HL-60 (cell line): ENCODE results near the gene RSU1.

ENCODE experiments used
- DNase-seq, 2 experiments: peaks; one replicate each; pipeline ENCODE4 v3.0.0-alpha.2; 2010 to 2020; ENCODE audit warnings: low read depth in 1 of 2, low spot score in 1 of 2
- H3K27ac ChIP-seq: fragments of 250-450 bp; sonication (Bioruptor Pico); replicated peaks from 2 replicates; pipeline ENCODE4 v1.5.1; 2020; ENCODE audit warnings: mild to moderate bottlenecking, moderate library complexity
- H3K27me3 ChIP-seq: fragments of 250-450 bp; sonication (Bioruptor Pico); 2 replicates; pipeline ENCODE4 v1.5.1; 2021; ENCODE audit warnings: mild to moderate bottlenecking, moderate library complexity; ENCODE audit not compliant: insufficient read depth, poor library complexity, severe bottlenecking
- H3K4me3 ChIP-seq: replicated peaks from 2 replicates; pipeline ENCODE4 v1.5.1; 2011; ENCODE audit warnings: mild to moderate bottlenecking, control low read depth, low read length; ENCODE audit not compliant: insufficient read depth
- GABPA ChIP-seq: IDR thresholded peaks from 2 replicates; pipeline ENCODE4 v1.6.1; 2012; ENCODE audit warnings: low read depth
- POLR2AphosphoS5 ChIP-seq: IDR thresholded peaks from 2 replicates; pipeline ENCODE4 v1.6.1; 2012; ENCODE audit warnings: low read depth
- SPI1 ChIP-seq: IDR thresholded peaks from 2 replicates; pipeline ENCODE4 v1.6.1; 2012; ENCODE audit warnings: low read depth, mild to moderate bottlenecking, borderline replicate concordance
- TF ChIP-seq, protein P1 (sequence below): IDR thresholded peaks from one replicate; pipeline ENCODE4 v1.5.1; 2011; ENCODE audit warnings: low read length, control low read depth, inconsistent platforms; ENCODE audit not compliant: insufficient read depth
- TF ChIP-seq, protein P2 (sequence below): IDR thresholded peaks from 2 replicates; pipeline ENCODE4 v1.6.1; 2012; ENCODE audit warnings: low read depth; ENCODE audit not compliant: insufficient replicate concordance

The RSU1 gene

DNA sequence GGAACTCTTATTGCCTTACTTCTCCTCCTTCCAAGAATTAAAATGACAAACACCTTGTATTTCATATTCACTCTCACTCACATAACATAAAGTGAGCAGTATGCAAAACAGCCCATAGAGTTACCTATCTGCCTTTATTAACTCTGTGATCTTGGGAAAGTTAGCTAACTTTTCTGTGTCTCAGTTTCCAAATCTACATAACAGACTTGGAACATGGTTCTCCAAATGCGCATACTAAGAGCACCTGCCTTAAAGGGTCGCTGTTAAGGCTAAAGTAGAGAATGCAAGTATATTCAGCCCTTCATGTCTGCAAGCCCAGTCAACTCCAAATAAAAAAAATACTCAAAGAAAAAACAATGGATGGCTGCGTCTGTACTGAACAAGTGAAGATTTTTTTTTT, 173.7 kb downstream of the RSU1 start:
- no peaks in the 10 kb centered on the region for H3K27me3 ChIP-seq
- no peak for DNase-seq
- TF ChIP-seq, protein P1, sequence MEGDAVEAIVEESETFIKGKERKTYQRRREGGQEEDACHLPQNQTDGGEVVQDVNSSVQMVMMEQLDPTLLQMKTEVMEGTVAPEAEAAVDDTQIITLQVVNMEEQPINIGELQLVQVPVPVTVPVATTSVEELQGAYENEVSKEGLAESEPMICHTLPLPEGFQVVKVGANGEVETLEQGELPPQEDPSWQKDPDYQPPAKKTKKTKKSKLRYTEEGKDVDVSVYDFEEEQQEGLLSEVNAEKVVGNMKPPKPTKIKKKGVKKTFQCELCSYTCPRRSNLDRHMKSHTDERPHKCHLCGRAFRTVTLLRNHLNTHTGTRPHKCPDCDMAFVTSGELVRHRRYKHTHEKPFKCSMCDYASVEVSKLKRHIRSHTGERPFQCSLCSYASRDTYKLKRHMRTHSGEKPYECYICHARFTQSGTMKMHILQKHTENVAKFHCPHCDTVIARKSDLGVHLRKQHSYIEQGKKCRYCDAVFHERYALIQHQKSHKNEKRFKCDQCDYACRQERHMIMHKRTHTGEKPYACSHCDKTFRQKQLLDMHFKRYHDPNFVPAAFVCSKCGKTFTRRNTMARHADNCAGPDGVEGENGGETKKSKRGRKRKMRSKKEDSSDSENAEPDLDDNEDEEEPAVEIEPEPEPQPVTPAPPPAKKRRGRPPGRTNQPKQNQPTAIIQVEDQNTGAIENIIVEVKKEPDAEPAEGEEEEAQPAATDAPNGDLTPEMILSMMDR, result no peak
- TF ChIP-seq GABPA (no peak), SPI1 (no peak), POLR2AphosphoS5 (no peak)
- TF ChIP-seq, protein P2, sequence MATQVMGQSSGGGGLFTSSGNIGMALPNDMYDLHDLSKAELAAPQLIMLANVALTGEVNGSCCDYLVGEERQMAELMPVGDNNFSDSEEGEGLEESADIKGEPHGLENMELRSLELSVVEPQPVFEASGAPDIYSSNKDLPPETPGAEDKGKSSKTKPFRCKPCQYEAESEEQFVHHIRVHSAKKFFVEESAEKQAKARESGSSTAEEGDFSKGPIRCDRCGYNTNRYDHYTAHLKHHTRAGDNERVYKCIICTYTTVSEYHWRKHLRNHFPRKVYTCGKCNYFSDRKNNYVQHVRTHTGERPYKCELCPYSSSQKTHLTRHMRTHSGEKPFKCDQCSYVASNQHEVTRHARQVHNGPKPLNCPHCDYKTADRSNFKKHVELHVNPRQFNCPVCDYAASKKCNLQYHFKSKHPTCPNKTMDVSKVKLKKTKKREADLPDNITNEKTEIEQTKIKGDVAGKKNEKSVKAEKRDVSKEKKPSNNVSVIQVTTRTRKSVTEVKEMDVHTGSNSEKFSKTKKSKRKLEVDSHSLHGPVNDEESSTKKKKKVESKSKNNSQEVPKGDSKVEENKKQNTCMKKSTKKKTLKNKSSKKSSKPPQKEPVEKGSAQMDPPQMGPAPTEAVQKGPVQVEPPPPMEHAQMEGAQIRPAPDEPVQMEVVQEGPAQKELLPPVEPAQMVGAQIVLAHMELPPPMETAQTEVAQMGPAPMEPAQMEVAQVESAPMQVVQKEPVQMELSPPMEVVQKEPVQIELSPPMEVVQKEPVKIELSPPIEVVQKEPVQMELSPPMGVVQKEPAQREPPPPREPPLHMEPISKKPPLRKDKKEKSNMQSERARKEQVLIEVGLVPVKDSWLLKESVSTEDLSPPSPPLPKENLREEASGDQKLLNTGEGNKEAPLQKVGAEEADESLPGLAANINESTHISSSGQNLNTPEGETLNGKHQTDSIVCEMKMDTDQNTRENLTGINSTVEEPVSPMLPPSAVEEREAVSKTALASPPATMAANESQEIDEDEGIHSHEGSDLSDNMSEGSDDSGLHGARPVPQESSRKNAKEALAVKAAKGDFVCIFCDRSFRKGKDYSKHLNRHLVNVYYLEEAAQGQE, result no peak
- H3K4me3 ChIP-seq, result no peak overlapping the region
- H3K27ac ChIP-seq, result no peak overlapping the region

DNA sequence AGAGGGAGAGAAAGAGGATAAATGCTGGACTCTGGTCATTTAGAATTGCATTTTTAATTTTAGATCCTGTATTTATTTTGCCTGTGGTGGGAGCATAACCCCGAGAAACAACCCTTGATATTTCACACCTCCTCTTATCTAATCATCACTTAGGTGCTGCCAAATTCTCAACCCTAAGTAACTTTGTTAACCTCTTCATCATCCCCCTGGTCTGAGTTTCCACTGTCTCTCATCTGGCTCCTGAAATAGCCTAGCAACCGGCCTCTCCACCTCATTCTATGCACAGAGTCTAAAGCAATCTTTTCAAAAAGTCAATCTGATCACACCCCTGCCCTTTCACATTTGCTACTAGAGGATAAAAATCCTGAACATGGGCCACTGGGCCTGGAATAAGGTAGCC, 177.1 kb downstream of the RSU1 start:
- no peak for DNase-seq
- no peak overlapping the region for H3K27ac ChIP-seq
- no peak overlapping the region for H3K4me3 ChIP-seq
- TF ChIP-seq SPI1, result no peak
- TF ChIP-seq GABPA, result no peak
- TF ChIP-seq, protein P1, result no peak
- TF ChIP-seq, protein P2, result no peak
- TF ChIP-seq POLR2AphosphoS5, result no peak
- no peaks in the 10 kb centered on the region for H3K27me3 ChIP-seq

DNA sequence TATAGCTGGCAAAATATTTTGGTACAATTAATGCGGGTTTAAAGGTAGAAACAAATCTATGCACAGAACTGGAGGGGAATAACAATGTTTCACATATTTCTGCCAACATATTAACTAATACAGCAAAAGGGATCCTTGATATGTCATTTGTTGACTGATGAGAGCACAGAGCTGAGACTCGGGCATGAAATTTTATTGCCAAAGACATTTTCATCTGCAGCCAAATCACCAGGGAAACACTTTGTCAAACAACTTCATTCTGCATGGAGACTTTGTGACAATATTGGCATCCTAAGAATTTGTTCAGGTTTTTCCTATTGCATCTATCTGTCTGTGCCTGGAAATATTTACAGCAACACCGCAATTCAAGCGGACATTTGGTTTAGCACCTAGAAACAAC, 177.8 kb downstream of the RSU1 start:
- no peak overlapping the region for H3K4me3 ChIP-seq
- TF ChIP-seq, protein P2, result no peak
- H3K27ac ChIP-seq, result no peak overlapping the region
- H3K27me3 ChIP-seq, result no peaks in the 10 kb centered on the region
- no peak for DNase-seq

DNA sequence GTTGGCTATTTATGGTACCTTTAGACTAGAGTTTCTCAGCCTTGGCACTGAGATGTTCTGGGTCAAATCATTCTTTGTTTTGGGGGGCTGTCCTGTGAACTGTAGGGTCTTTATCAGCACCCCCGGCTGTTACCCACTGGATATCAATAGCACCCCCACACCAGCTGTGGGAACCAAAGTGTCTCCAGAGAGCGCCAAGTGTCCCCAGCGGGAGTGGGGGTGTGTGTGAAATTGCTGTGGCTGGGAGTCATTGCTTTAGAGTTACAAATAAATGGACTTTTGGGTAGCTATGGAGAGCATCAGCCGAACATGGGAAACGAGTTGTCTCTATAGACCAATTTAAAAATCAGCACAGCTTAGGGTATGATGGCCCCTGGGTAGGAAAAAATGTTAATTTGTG, 184.2 kb downstream of the RSU1 start:
- Histone ChIP-seq H3K4me3 (no peak overlapping the region), H3K27ac (no peak overlapping the region), H3K27me3 (no peaks in the 10 kb centered on the region)
- DNase-seq, result no peak
- TF ChIP-seq, protein P2, result no peak
- TF ChIP-seq SPI1, result no peak
- TF ChIP-seq, protein P1, result no peak
